SJCRH30 (cell line): Measurements from ENCODE around the gene PDZD7. TPM values are rescaled to one million over a fixed set of nuclear protein-coding genes. Genes with fewer than 3 reads are reported as not detected.

Experiments used
- DNase-seq, 2 experiments: peaks; one replicate each; pipeline ENCODE4 v3.0.0-alpha.2; 2015 to 2020
- H3K27ac ChIP-seq: fragments of 250-450 bp; sonication (Bioruptor Pico); 2 replicates; pipeline ENCODE4 v1.5.1; 2020; ENCODE audit warnings: mild to moderate bottlenecking, moderate library complexity
- H3K27me3 ChIP-seq: fragments of 250-450 bp; sonication (Bioruptor Pico); 2 replicates; pipeline ENCODE4 v1.5.1; 2020; ENCODE audit warnings: mild to moderate bottlenecking, moderate library complexity
- H3K36me3 ChIP-seq: fragments of 250-450 bp; sonication (Bioruptor Pico); 2 replicates; pipeline ENCODE4 v1.5.1; 2020; ENCODE audit warnings: mild to moderate bottlenecking, moderate library complexity
- H3K4me1 ChIP-seq: fragments of 250-450 bp; sonication (Bioruptor Pico); 2 replicates; pipeline ENCODE4 v1.5.1; 2020; ENCODE audit warnings: mild to moderate bottlenecking, moderate library complexity
- H3K4me3 ChIP-seq: fragments of 250-450 bp; sonication (Bioruptor Pico); 2 replicates; pipeline ENCODE4 v1.5.1; 2020; ENCODE audit warnings: mild to moderate bottlenecking, moderate library complexity
- H3K9me3 ChIP-seq: fragments of 250-450 bp; sonication (Bioruptor Pico); replicated peaks from 2 replicates; pipeline ENCODE4 v1.5.1; 2020; ENCODE audit warnings: mild to moderate bottlenecking, moderate library complexity
- total RNA-seq: library from RNA; depleted of rRNA; stranded (reverse); fragments of >200 nt; shearing (Covaris generic); gene quantifications from 2 replicates; pipeline ENCODE4 v1.2.3, GENCODE V29; 2014; rRNA removed

The PDZD7 gene
- total RNA-seq, 1 experiment from 2014 or later: 0.89 TPM

GRCh38 chr10:100960251-100960650 is 70.7 kb downstream of the PDZD7 start:
- H3K36me3 ChIP-seq: peaks cover 94% of the 10 kb centered on the region
- H3K27me3 ChIP-seq: no peaks in the 10 kb centered on the region
- no peak for DNase-seq
- no peaks in the 10 kb centered on the region for H3K4me1 ChIP-seq
- H3K27ac ChIP-seq: no peak overlapping the region
- no peaks in the 10 kb centered on the region for H3K9me3 ChIP-seq
- no peak overlapping the region for H3K4me3 ChIP-seq

Other genes starting within 250 kb of the PDZD7 start
- 217 and 257 TPM in 2 replicates for gene SLF2, start 118.2 kb downstream of the PDZD7 start, total RNA-seq
- 2.5 and 3.0 TPM in 2 replicates for gene SEMA4G, start 61.6 kb downstream of the PDZD7 start, total RNA-seq
- gene MRPL43, start 43.6 kb downstream of the PDZD7 start, total RNA-seq: 92.1 and 101 TPM in 2 replicates
- 27.3 and 30.4 TPM in 2 replicates for gene TWNK, start 43.6 kb downstream of the PDZD7 start, total RNA-seq
- 229 and 239 TPM in 2 replicates for gene LZTS2, start 31.3 kb downstream of the PDZD7 start, total RNA-seq
- gene SFXN3, start 105 bp upstream of the PDZD7 start, total RNA-seq: 14.3 and 15.3 TPM in 2 replicates
- 55.7 and 58.1 TPM in 2 replicates for gene KAZALD1, start 30.9 kb upstream of the PDZD7 start, total RNA-seq
- gene TLX1, start 100.2 kb upstream of the PDZD7 start, total RNA-seq: not detected in 2 replicates
- gene LBX1, start 198.3 kb upstream of the PDZD7 start, total RNA-seq: 13.5 and 13.7 TPM in 2 replicates